Glutamatergic neuron (in vitro differentiated cells): ENCODE measurements around the gene AMER2. TPM values are rescaled to one million over a fixed set of nuclear protein-coding genes. Genes with fewer than 3 reads are reported as not detected.

Experiments
- DNase-seq: peaks from one replicate; pipeline ENCODE4 v3.0.0; 2022
- H3K27ac Mint-ChIP-seq: one replicate; pipeline ENCODE4 v1.8.0; 2020; ENCODE audit warnings: mild to moderate bottlenecking, mixed read lengths, inconsistent platforms; ENCODE audit not compliant: unreplicated experiment
- H3K27me3 Mint-ChIP-seq: one replicate; pipeline ENCODE4 v1.8.0; 2020; ENCODE audit warnings: mild to moderate bottlenecking, moderate library complexity, mixed read lengths, inconsistent platforms; ENCODE audit not compliant: unreplicated experiment
- H3K36me3 Mint-ChIP-seq: one replicate; pipeline ENCODE4 v1.8.0; 2020; ENCODE audit warnings: mild to moderate bottlenecking, mixed read lengths, inconsistent platforms; ENCODE audit not compliant: unreplicated experiment
- H3K4me1 Mint-ChIP-seq: one replicate; pipeline ENCODE4 v1.8.0; 2020; ENCODE audit warnings: mild to moderate bottlenecking, low read depth, mixed read lengths, inconsistent platforms; ENCODE audit not compliant: unreplicated experiment
- H3K4me3 Mint-ChIP-seq: one replicate; pipeline ENCODE4 v1.8.0; 2020; ENCODE audit warnings: mild to moderate bottlenecking, mixed read lengths, inconsistent platforms; ENCODE audit not compliant: unreplicated experiment
- H3K9me3 Mint-ChIP-seq: one replicate; pipeline ENCODE4 v1.8.0; 2020; ENCODE audit warnings: mild to moderate bottlenecking, moderate library complexity, mixed read lengths, inconsistent platforms; ENCODE audit not compliant: unreplicated experiment
- total RNA-seq: library from RNA; stranded (reverse); fragmentation: NEBNext Ultra II Directional; extraction: Animal tissue kit (Norgen Biotek cat#: 25700); gene quantifications from one replicate; pipeline ENCODE4 v1.2.1, GENCODE V29; 2021; ENCODE audit not compliant: unreplicated experiment
- TF ChIP-seq, protein P1 (sequence below): fragments of 200-600 bp; sonication (generic); IDR thresholded peaks from one replicate; pipeline ENCODE4 v1.5.0; 2021; ENCODE audit not compliant: partially characterized antibody, unreplicated experiment

Gene AMER2
- total RNA-seq, 1 donor from 2014 or later, result 1.5 TPM

DNA sequence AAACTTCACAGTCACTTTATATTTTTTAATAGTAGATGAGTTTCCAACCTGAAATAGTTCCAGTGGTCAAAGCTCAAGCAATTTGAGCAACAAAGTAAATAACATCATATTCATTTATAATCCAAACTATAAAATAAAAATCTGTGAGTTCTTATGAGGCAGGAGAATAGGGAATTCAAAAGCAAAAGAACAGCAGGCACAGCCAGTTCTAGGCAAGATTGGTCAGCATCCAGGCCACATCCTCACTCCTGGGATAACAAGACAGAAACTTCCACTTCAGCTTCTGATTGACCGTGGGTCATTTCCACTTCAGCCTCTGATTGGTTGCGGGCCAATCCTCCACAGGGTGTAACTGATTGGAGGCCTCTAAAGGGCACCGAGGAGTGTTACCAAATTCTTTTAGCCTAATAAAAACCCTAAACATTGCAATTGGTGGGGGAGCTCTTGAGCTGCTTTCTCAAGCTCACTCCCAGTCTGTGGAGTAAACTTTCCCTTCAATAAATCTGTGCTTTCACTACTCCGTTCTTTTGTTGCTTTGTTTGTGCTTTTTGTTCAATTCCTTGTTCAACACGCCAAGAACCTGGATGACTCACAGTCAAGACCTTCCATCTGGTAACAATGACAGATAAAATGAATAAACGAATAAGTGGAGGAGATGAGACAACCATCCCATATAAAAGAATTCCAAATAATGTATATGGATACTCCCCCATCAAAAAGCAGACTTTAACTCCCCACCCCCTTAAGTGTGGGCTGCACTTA lies 42.6 kb upstream of the AMER2 start:
- no peak overlapping the region for H3K4me3 Mint-ChIP-seq
- no peaks in the 10 kb centered on the region for H3K36me3 Mint-ChIP-seq
- TF ChIP-seq, protein P1, sequence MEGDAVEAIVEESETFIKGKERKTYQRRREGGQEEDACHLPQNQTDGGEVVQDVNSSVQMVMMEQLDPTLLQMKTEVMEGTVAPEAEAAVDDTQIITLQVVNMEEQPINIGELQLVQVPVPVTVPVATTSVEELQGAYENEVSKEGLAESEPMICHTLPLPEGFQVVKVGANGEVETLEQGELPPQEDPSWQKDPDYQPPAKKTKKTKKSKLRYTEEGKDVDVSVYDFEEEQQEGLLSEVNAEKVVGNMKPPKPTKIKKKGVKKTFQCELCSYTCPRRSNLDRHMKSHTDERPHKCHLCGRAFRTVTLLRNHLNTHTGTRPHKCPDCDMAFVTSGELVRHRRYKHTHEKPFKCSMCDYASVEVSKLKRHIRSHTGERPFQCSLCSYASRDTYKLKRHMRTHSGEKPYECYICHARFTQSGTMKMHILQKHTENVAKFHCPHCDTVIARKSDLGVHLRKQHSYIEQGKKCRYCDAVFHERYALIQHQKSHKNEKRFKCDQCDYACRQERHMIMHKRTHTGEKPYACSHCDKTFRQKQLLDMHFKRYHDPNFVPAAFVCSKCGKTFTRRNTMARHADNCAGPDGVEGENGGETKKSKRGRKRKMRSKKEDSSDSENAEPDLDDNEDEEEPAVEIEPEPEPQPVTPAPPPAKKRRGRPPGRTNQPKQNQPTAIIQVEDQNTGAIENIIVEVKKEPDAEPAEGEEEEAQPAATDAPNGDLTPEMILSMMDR, result no peak
- no peaks in the 10 kb centered on the region for H3K9me3 Mint-ChIP-seq
- H3K27me3 Mint-ChIP-seq, result no peaks in the 10 kb centered on the region
- H3K4me1 Mint-ChIP-seq, result no peaks in the 10 kb centered on the region
- H3K27ac Mint-ChIP-seq, result no peak overlapping the region
- no peak for DNase-seq

DNA sequence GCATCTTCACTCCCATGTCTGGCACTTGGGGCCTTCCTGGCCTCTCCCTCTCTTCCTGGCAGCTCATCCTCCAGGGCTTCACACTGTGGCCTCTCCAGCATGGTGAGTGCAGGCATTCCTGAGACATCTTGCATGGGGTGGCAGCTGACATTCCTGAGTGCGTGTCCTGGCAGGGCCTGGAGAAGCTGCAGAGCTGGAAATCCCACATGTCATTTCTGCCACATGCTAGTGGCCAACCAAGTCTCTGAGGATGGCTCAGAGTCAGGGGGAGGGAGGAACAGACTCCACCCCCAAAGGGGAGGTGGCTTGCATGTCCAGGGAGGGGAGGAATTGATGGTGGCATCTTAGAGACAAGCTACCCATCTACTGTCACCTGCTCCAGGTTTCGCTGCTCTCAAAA lies 41.6 kb upstream of the AMER2 start:
- no peak for DNase-seq
- H3K4me1 Mint-ChIP-seq, result no peaks in the 10 kb centered on the region

DNA sequence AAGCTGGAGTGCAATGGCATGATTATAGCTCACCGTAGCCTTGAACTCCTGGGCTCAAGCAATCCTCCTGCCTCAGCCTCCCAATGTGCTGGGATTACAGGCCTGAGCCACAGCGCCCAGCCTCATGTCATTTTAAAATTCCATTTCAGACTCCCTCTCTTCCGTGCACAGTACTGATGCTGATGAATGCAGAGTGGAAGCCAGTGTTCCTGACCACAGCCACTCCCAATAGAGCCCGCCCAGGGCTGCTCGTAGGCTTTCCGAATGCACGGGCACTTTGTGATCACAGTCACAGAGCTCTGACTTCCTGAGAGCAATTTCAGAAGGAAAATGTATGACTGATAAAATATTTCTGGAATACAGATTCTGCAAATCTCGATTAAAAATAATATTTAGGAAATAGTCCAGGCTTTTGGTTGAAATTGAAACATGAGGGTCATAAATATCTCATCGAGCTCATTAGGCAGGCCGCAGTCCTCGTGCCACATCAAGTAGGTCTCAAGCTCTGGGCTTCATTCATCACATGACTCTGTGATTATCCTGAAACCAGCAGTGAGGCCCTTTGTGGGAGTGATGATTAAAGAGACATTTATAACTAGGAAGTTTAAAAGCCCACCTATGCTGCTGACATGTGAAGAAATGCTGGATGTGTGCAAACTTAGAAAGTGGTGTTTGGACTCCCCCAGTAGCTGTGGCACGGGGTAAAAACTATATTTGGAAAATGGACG lies 38.9 kb upstream of the AMER2 start:
- no peak for DNase-seq
- H3K27me3 Mint-ChIP-seq, result no peaks in the 10 kb centered on the region
- H3K9me3 Mint-ChIP-seq, result peaks cover 2% of the 10 kb centered on the region
- no peak overlapping the region for H3K27ac Mint-ChIP-seq
- no peak overlapping the region for H3K4me3 Mint-ChIP-seq
- H3K36me3 Mint-ChIP-seq, result no peaks in the 10 kb centered on the region
- TF ChIP-seq, protein P1, result no peak
- H3K4me1 Mint-ChIP-seq, result peaks cover 4% of the 10 kb centered on the region

More for the DNA sequence above, 41.6 kb upstream of the AMER2 start:
- Mint-ChIP-seq H3K27me3 (no peaks in the 10 kb centered on the region), H3K27ac (no peak overlapping the region), H3K36me3 (no peaks in the 10 kb centered on the region), H3K9me3 (no peaks in the 10 kb centered on the region), H3K4me3 (no peak overlapping the region)
- TF ChIP-seq, protein P1, result no peak

DNA sequence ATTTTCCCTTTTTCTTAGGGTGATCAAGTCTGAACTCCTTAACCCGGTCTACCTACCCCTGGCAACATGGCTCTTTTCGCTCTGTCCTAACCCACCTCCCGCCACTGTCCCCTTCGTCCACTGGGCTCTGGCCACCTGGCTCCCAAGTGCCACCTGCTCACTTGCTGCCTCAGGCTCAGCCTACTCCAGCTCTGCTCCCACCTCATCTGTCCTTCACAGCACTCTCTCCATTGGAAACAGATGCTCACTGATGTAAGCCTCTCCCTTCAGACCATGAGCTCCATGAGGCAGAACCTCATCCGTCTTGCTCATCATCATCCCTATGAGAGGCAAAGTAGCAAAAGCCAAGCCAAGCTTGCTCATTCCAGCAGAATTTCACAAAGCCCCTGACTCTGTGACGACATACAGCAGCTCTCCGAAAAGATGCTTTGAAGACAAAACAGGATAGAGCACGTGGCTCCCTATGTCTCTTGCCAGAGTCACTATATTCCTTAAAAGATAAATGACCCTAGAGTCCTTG lies 35.3 kb upstream of the AMER2 start:
- TF ChIP-seq, protein P1, result no peak
- no peak overlapping the region for H3K4me3 Mint-ChIP-seq
- H3K36me3 Mint-ChIP-seq, result no peaks in the 10 kb centered on the region
- no peak for DNase-seq
- H3K27me3 Mint-ChIP-seq, result peaks cover 6% of the 10 kb centered on the region
- no peak overlapping the region for H3K27ac Mint-ChIP-seq
- H3K4me1 Mint-ChIP-seq, result peaks cover 4% of the 10 kb centered on the region
- H3K9me3 Mint-ChIP-seq, result peaks cover 4% of the 10 kb centered on the region

DNA sequence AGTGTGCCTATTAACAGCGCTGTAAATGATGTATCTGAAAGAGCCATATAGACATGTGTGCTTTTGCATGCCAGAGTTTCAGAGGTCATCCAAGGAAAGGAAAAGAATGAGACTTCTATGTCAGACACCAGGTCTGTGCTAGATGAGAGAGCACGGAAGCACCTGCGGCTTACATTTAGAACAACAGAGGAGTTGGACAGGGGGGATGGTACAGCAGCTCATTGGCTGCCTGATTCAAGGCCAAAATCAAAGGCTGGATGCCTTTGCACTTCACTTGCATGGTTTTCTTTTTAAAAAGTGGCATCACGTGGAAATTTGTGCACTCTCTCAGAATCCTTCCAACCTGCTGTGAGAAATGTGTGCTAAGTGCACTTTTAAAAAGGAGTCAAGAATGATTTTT lies 32.8 kb upstream of the AMER2 start:
- Mint-ChIP-seq H3K4me1 (peaks cover 4% of the 10 kb centered on the region), H3K36me3 (no peaks in the 10 kb centered on the region), H3K4me3 (no peak overlapping the region), H3K27ac (no peak overlapping the region), H3K27me3 (peaks cover 6% of the 10 kb centered on the region), H3K9me3 (peaks cover 4% of the 10 kb centered on the region)
- DNase-seq, result no peak
- TF ChIP-seq, protein P1, result no peak
